Adrenal gland (tissue), 12 donors: ENCODE measurements around the gene SLAMF8. TPM values are rescaled to one million over a fixed set of nuclear protein-coding genes. Genes with fewer than 3 reads are reported as not detected.
A peak's percentile ranks its signal among the peaks of the same experiment; 100 is the strongest.

Experiments
- DNase-seq, 7 donors: peaks; one replicate each; pipeline ENCODE4 v3.0.0-alpha.2; 2019 to 2020
- H3K27ac ChIP-seq, 5 donors: fragments of 200-600 bp; sonication (generic) in 4 of 5; 1 replicate in 3 of 5; 2 replicates in 2 of 5; pipeline versions ENCODE4 v1.5.1 to v1.8.0; 2016 to 2020; ENCODE audit warnings: mild to moderate bottlenecking in 1 of 5
- H3K27me3 ChIP-seq: fragments of 200-600 bp; 2 replicates; pipeline ENCODE4 v1.8.0; 2021
- H3K36me3 ChIP-seq, 2 donors: fragments of 200-600 bp; replicated peaks in 1 of 2; 1 replicate in 1 of 2; 2 replicates in 1 of 2; pipeline versions ENCODE4 v1.5.1 to v1.8.0; 2018 to 2022
- H3K4me1 ChIP-seq, 2 donors: fragments of 200-600 bp; replicated peaks in 1 of 2; 1 replicate in 1 of 2; 2 replicates in 1 of 2; pipeline versions ENCODE4 v1.5.1 to v1.8.0; 2018 to 2021
- H3K4me3 ChIP-seq, 4 donors: fragments of 200-600 bp; sonication (generic) in 3 of 4; one replicate each; pipeline ENCODE4 v1.5.1; 2016 to 2018
- H3K9me3 ChIP-seq, 3 donors: fragments of 200-600 bp; sonication (generic) in 1 of 3; replicated peaks in 1 of 3; 1 replicate in 2 of 3; 2 replicates in 1 of 3; pipeline versions ENCODE4 v1.5.1 to v1.8.0; 2016 to 2021
- POLR2A ChIP-seq, 2 donors: fragments of 450-650 bp; IDR thresholded peaks; one replicate each; pipeline ENCODE4 v1.6.1; 2017; ENCODE audit warnings: antibody characterized with exemption in 2 of 2, mild to moderate bottlenecking in 2 of 2, moderate library complexity in 1 of 2
- WGBS, 4 donors: extraction: QIAGEN DNeasy Blood & Tissue Kit in 2 of 4; methylation state at CpG; one replicate each; pipeline versions ENCODE4 v1.1.5 to v1.1.7; 2013 to 2017; 5-methylcytosine and 5-hydroxymethylcytosine counted together
- intact Hi-C, 2 donors: fragments of 100-400 bp; cut with DNase I; formaldehyde crosslinking; loops; one replicate each; pipeline versions ENCODE4 v1.14.1 to v1.15.0; 2022 to 2023
- polyA plus RNA-seq, 3 donors: library from polyadenylated mRNA; stranded (reverse); fragments of 200-250 nt in 2 of 3; fragments of 350-450 nt in 1 of 3; fragmentation: Illumina TruSeq in 1 of 3; extraction: RNeasy Lipid Tissue Mini Kit (QIAGEN cat#74804) in 1 of 3; gene quantifications; one replicate each; pipeline ENCODE4 v1.2.3, GENCODE V29; 2013 to 2014
- total RNA-seq, 9 donors: library from RNA; depleted of rRNA in 4 of 9; stranded (reverse); fragments of >200 nt in 4 of 9; fragments of 120-200 nt in 1 of 9; fragmentation: NEBNext Ultra II Directional in 1 of 9; extraction: Animal tissue kit (Norgen Biotek cat#: 25700) in 1 of 9; gene quantifications; one replicate each; pipeline versions ENCODE4 v1.1.0 to v1.2.4, GENCODE V29; 2013 to 2023
- TF ChIP-seq, protein P1 (sequence below), 6 experiments: fragments of 450-650 bp in 4 of 6; fragments of 200-600 bp in 2 of 6; sonication (generic) in 1 of 6; IDR thresholded peaks; 1 replicate in 5 of 6; 2 replicates in 1 of 6; pipeline versions ENCODE4 v1.5.1 to v1.8.0; 2016 to 2021; ENCODE audit warnings: antibody characterized with exemption in 6 of 6, mild to moderate bottlenecking in 2 of 6, moderate library complexity in 1 of 6
- donor health status: healthy with polysubstance abuse.
- donor health status: Bipolar disorder and iron deficiency.
- donor health status: DM: yes; HTN: yes; CAD: no.
- donor health status: DM: no; HTN: no; CAD: no.
- donor health status: DM: no; HTN: no; CAD: no.
- donor health status: DM: yes; HTN: yes; CAD: no.

Gene SLAMF8
- total and polyA plus RNA-seq, 12 donors, result 0.55 to 24.2 (median 9.0) TPM

DNA sequence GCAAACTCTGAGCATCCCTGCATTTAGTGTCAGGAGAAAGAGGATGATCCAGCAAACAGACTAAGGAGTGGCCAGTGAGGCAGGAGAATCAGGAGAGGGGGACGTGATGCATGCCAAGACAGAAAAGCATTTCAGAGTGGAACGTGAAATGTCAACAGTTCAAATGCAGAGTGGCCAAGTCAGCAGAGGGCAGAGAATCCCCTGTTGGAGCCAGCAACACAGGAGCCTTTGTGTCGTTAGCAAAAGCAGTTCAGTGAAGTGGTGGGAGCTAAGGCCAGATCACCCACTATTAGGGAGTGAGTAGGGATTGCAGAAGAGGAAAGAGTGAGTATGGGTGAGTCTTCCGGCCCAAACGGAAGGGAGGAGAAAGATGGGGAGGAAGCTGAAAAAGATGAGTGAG is 31.1 kb upstream of the SLAMF8 start:
- no peaks in the 10 kb centered on the region for H3K36me3 ChIP-seq
- no peaks in the 10 kb centered on the region for H3K9me3 ChIP-seq
- WGBS, 4 donors, result 48 to 68% (median 60%) methylated on average over 5 of the region's 5 CpGs
- no peak overlapping the region for H3K27ac ChIP-seq
- DNase-seq, result no peak
- H3K4me3 ChIP-seq, result no peak overlapping the region
- intact Hi-C loops, result loop anchor here (5.0 to 10.0 kb wide), 2 partner anchors 209 to 578 kb away; no protein-coding TSS in a partner anchor
- no peaks in the 10 kb centered on the region for H3K27me3 ChIP-seq
- TF ChIP-seq, protein P1, sequence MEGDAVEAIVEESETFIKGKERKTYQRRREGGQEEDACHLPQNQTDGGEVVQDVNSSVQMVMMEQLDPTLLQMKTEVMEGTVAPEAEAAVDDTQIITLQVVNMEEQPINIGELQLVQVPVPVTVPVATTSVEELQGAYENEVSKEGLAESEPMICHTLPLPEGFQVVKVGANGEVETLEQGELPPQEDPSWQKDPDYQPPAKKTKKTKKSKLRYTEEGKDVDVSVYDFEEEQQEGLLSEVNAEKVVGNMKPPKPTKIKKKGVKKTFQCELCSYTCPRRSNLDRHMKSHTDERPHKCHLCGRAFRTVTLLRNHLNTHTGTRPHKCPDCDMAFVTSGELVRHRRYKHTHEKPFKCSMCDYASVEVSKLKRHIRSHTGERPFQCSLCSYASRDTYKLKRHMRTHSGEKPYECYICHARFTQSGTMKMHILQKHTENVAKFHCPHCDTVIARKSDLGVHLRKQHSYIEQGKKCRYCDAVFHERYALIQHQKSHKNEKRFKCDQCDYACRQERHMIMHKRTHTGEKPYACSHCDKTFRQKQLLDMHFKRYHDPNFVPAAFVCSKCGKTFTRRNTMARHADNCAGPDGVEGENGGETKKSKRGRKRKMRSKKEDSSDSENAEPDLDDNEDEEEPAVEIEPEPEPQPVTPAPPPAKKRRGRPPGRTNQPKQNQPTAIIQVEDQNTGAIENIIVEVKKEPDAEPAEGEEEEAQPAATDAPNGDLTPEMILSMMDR (IDR thresholded peaks at IDR 0.05), result no peak
- TF ChIP-seq POLR2A (IDR thresholded peaks at IDR 0.05), result no peak
- no peaks in the 10 kb centered on the region for H3K4me1 ChIP-seq

DNA sequence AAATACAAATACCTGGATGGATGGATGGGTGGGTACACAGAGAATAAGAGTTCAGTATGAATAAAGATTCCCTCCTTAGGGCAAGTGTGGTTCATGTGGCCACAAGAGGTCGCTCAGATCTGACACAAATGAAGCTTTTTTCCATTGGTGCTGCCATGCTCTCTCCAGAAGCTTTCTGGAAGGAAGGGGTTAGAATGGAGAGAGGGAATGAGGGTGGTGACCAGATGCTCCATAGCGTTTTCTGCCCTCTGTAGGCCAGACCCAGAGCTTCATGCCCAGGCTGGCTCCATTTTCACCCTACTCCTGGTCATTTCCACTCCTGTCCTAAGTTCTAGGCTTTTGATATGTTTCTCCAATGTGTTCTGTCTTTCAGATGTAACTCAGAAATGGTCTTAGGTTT is 27.8 kb upstream of the SLAMF8 start:
- DNase-seq, result peak; percentile 70 to 89 (median 77)
- TF ChIP-seq POLR2A (IDR thresholded peaks at IDR 0.05), result no peak
- TF ChIP-seq, protein P1 (IDR thresholded peaks at IDR 0.05), result peak; percentile 77 to 98 (median 90)
- intact Hi-C loops, result loop anchor here (5.0 to 10.0 kb wide), 2 partner anchors 206 to 582 kb away; no protein-coding TSS in a partner anchor

DNA sequence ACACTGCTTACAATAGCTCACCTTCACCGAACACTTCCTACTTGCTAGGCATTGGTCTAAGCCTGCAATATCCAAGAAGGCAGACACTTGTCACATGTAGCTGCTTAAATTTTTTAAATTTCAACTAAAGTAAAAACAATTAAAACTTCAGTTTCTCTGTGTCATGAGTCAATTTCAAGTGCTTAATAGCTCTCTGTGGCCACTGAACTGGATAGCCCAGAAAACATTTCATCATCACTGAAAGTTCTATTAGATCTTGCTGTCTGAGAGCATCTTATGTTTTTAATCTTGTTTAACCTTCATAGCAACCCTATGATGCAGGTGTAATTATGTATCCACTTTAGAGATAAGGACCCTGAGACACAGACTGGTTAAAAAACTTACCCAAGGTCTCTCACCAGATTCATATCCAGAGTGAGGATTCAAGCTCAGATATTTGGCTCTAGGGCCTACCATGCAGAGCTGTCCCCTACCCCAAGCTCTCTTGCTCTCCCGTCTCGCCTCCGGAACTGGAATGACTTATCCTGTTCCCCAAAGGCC is 27.2 kb upstream of the SLAMF8 start:
- H3K4me3 ChIP-seq, result no peak overlapping the region
- H3K27ac ChIP-seq, result no peak overlapping the region
- H3K9me3 ChIP-seq, result no peaks in the 10 kb centered on the region
- peaks cover 6 to 9% of the 10 kb centered on the region in 2 donors for H3K4me1 ChIP-seq
- no peaks in the 10 kb centered on the region for H3K27me3 ChIP-seq
- 95 to 96% (median 95%) methylated on average over 4 of the region's 4 CpGs for WGBS, 4 donors
- DNase-seq, result no peak
- no peaks in the 10 kb centered on the region for H3K36me3 ChIP-seq
- TF ChIP-seq, protein P1 (IDR thresholded peaks at IDR 0.05), result no peak
- no peak for TF ChIP-seq POLR2A (IDR thresholded peaks at IDR 0.05)
- intact Hi-C loops, result loop anchor here (5.0 to 10.0 kb wide), 2 partner anchors 205 to 582 kb away; no protein-coding TSS in a partner anchor

More for the DNA sequence above, 27.8 kb upstream of the SLAMF8 start:
- no peaks in the 10 kb centered on the region for H3K36me3 ChIP-seq
- peaks cover under 1 to 3% of the 10 kb centered on the region in 2 donors for H3K4me1 ChIP-seq
- no peaks in the 10 kb centered on the region for H3K9me3 ChIP-seq
- no peaks in the 10 kb centered on the region for H3K27me3 ChIP-seq
- WGBS, 4 donors, result 0 to 8% (median 4%) methylated on average over 2 of the region's 2 CpGs
- H3K27ac ChIP-seq, result no peak overlapping the region
- H3K4me3 ChIP-seq, result no peak overlapping the region

DNA sequence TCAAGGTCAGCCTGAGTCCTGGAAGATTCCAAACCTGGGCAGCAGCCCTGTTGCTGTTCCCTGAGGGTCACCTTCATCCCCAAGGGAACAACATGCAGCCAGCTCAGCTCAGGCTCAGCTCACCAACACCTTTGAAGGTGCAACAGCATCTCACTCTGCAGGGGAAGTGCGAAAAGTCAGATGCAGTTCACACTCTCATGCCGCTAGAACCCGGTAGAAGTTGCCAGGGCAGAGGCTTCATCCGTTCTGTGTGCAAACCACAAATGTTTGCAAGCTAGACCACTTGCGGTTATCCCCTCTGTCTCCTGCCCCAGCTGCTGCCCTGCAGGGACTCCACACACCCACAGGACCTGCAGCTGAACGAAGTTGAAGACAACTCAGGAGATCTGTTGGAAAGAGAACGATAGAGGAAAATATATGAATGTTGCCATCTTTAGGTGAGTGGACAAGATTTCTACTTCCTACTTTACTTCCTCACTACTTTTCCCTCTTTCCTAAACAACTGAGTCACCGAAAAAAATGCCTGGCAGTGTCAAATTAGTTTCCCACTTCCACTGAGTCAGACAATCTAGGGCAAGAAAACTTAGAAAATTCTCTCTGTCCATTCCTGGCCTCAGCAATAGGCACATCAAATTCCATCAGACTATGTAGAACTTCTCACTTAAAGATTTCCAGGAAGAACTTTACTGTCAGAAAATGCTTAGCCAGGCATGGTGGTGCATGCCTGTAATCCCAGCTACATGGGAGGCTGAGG is 26.3 kb upstream of the SLAMF8 start:
- 45 to 84% (median 79%) methylated on average over 8 of the region's 8 CpGs for WGBS, 4 donors
- intact Hi-C loops, result loop anchor here (2.0 kb wide), 2 partner anchors 88 to 90 kb away; no protein-coding TSS in a partner anchor
- TF ChIP-seq POLR2A (IDR thresholded peaks at IDR 0.05), result no peak
- TF ChIP-seq, protein P1 (IDR thresholded peaks at IDR 0.05), result no peak
- H3K27me3 ChIP-seq, result no peaks in the 10 kb centered on the region
- H3K27ac ChIP-seq, result no peak overlapping the region
- no peaks in the 10 kb centered on the region for H3K9me3 ChIP-seq
- no peak for DNase-seq
- H3K36me3 ChIP-seq, result no peaks in the 10 kb centered on the region
- peaks cover 12 to 17% of the 10 kb centered on the region in 2 donors for H3K4me1 ChIP-seq
- no peak overlapping the region for H3K4me3 ChIP-seq
